HL-60 (cell line): ENCODE results near the gene ANKRD49.

ENCODE experiments used
- CTCF ChIP-seq: IDR thresholded peaks from one replicate; pipeline ENCODE4 v1.5.1; 2011; ENCODE audit warnings: low read length, control low read depth, inconsistent platforms; ENCODE audit not compliant: insufficient read depth
- GABPA ChIP-seq: IDR thresholded peaks from 2 replicates; pipeline ENCODE4 v1.6.1; 2012; ENCODE audit warnings: low read depth
- POLR2AphosphoS5 ChIP-seq: IDR thresholded peaks from 2 replicates; pipeline ENCODE4 v1.6.1; 2012; ENCODE audit warnings: low read depth

- TF ChIP-seq CTCF (no peak), GABPA (no peak), POLR2AphosphoS5 (no peak)
Observed at GRCh38 chr11:94486068-94486467, 7.7 kb upstream of the ANKRD49 start.
